Measurements from ENCODE around the gene NSF. TPM values are rescaled to one million over a fixed set of nuclear protein-coding genes. Genes with fewer than 3 reads are reported as not detected.

Gene NSF
- total RNA-seq, 1 donor from 2014 or later: 36.6 TPM

GRCh38 chr17:46763416-46763815, 172.9 kb downstream of the NSF start:
- peaks cover 26% of the 10 kb centered on the region for H3K4me1 Mint-ChIP-seq (ENCODE audit: unreplicated experiment)
- no peak for DNase-seq (ENCODE audit: low spot score)
- peaks cover 4% of the 10 kb centered on the region for H3K27me3 Mint-ChIP-seq (ENCODE audit: unreplicated experiment)
- no peak overlapping the region for H3K27ac Mint-ChIP-seq (ENCODE audit: unreplicated experiment)
- TF ChIP-seq CTCF (IDR thresholded peaks at IDR 0.05; ENCODE audit: unreplicated experiment): no peak
- H3K9me3 Mint-ChIP-seq (ENCODE audit: unreplicated experiment): no peaks in the 10 kb centered on the region
- peak overlapping the region; percentile 56 for H3K4me3 Mint-ChIP-seq (ENCODE audit: unreplicated experiment)
- H3K36me3 Mint-ChIP-seq (ENCODE audit: low read depth, unreplicated experiment): peaks cover 27% of the 10 kb centered on the region

GRCh38 chr17:46764000-46764708, 173.7 kb downstream of the NSF start:
- Mint-ChIP-seq H3K4me1 (ENCODE audit: unreplicated experiment) (peaks cover 26% of the 10 kb centered on the region), H3K27me3 (ENCODE audit: unreplicated experiment) (peaks cover 4% of the 10 kb centered on the region), H3K27ac (ENCODE audit: unreplicated experiment) (no peak overlapping the region), H3K9me3 (ENCODE audit: unreplicated experiment) (no peaks in the 10 kb centered on the region), H3K4me3 (ENCODE audit: unreplicated experiment) (no peak overlapping the region), H3K36me3 (ENCODE audit: low read depth, unreplicated experiment) (peaks cover 27% of the 10 kb centered on the region)
- DNase-seq (ENCODE audit: low spot score): no peak
- no peak for TF ChIP-seq CTCF (IDR thresholded peaks at IDR 0.05; ENCODE audit: unreplicated experiment)

GRCh38 chr17:46764709-46765401, 174.4 kb downstream of the NSF start:
- TF ChIP-seq CTCF (IDR thresholded peaks at IDR 0.05; ENCODE audit: unreplicated experiment): no peak
- Mint-ChIP-seq H3K27ac (ENCODE audit: unreplicated experiment) (no peak overlapping the region), H3K4me1 (ENCODE audit: unreplicated experiment) (peaks cover 26% of the 10 kb centered on the region), H3K36me3 (ENCODE audit: low read depth, unreplicated experiment) (peaks cover 24% of the 10 kb centered on the region), H3K27me3 (ENCODE audit: unreplicated experiment) (peaks cover 5% of the 10 kb centered on the region), H3K4me3 (ENCODE audit: unreplicated experiment) (no peak overlapping the region), H3K9me3 (ENCODE audit: unreplicated experiment) (no peaks in the 10 kb centered on the region)
- no peak for DNase-seq (ENCODE audit: low spot score)

- Mint-ChIP-seq H3K9me3 (ENCODE audit: unreplicated experiment) (no peaks in the 10 kb centered on the region), H3K4me1 (ENCODE audit: unreplicated experiment) (peaks cover 26% of the 10 kb centered on the region), H3K27me3 (ENCODE audit: unreplicated experiment) (peaks cover 5% of the 10 kb centered on the region), H3K4me3 (ENCODE audit: unreplicated experiment) (no peak overlapping the region), H3K36me3 (ENCODE audit: low read depth, unreplicated experiment) (peaks cover 24% of the 10 kb centered on the region), H3K27ac (ENCODE audit: unreplicated experiment) (no peak overlapping the region)
- DNase-seq (ENCODE audit: low spot score): no peak
- no peak for TF ChIP-seq CTCF (IDR thresholded peaks at IDR 0.05; ENCODE audit: unreplicated experiment)
These were observed 175.0 kb downstream of the NSF start for GRCh38 chr17:46765453-46765852.
